ENCODE measurements around the gene NPM1.
A peak's percentile ranks its signal among the peaks of the same experiment; 100 is the strongest.
"Not testable (repeated sequence)": the region's sequence is repeated elsewhere in the genome, so short reads cannot be mapped to it uniquely, and the experiment has no call there.

Gene NPM1, protein sequence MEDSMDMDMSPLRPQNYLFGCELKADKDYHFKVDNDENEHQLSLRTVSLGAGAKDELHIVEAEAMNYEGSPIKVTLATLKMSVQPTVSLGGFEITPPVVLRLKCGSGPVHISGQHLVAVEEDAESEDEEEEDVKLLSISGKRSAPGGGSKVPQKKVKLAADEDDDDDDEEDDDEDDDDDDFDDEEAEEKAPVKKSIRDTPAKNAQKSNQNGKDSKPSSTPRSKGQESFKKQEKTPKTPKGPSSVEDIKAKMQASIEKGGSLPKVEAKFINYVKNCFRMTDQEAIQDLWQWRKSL

DNA sequence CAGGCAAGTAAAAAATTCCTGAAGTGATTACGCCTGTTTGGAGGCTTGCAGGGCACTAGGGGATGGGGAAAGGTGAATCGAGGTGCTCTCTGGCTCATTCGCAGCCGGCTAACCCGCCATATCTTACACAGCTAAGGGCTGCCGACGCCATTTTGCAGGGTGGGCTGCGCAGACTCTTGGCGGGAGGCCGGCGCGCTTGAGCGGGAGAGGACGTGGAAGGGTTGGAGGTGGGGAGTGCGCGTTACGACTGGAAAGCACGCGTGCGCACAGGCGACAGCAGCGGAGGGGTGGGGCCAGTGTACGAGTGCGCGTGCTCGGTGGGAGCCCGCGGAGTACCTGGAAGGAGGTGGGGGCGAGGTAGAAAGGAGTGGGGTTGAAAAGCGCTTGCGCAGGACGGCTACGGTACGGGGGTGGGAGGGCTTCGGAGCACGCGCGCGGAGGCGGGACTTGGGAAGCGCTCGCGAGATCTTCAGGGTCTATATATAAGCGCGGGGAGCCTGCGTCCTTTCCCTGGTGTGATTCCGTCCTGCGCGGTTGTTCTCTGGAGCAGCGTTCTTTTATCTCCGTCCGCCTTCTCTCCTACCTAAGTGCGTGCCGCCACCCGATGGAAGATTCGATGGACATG is at the start of gene NPM1:
NPM1 (plus strand) TSS at position 505 of the 625 bp plus-strand sequence; CDS start at position 605, 100 bp downstream.
- DNase-seq (ENCODE audit: low read depth): peak; percentile 99

DNA sequence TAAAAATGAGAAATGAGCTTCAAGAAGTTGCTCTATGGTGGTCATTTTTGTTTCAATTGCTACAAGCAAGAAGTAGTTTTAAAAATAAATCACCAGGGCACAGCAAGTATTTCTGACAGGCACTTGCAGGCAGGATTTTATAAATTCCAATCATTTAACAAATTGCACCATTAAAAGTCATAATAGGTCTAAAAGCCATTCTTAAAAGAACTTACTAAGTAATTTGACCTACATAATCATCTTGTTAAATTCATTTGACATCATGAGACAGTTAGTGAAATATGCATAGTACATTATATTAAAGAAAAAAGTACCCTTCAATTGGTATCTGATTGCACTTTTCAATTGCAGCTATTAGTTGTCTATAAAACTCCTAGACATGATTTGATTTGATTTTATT is 47.6 kb upstream of the NPM1 start:
- no peak for DNase-seq (ENCODE audit: low read depth)

DNA sequence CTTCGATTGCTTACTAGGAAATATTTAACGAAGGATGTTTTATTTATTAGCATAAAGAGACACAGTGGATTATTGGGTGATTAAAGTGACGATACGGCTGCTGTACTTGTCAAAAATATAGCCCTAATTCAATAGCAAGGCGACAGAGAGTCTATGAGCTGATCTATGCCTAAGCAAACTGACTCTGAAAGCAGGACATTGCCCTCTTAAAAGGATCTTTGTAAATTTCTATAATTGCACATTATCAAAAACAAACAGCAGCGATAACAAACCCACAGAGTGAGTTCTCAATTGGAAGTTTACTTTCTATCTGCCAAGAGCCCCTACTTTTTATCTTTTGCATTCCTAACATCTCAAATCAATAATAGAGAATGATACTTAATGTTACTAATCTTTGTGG is 47.2 kb upstream of the NPM1 start:
- DNase-seq (ENCODE audit: low read depth): no peak

DNA sequence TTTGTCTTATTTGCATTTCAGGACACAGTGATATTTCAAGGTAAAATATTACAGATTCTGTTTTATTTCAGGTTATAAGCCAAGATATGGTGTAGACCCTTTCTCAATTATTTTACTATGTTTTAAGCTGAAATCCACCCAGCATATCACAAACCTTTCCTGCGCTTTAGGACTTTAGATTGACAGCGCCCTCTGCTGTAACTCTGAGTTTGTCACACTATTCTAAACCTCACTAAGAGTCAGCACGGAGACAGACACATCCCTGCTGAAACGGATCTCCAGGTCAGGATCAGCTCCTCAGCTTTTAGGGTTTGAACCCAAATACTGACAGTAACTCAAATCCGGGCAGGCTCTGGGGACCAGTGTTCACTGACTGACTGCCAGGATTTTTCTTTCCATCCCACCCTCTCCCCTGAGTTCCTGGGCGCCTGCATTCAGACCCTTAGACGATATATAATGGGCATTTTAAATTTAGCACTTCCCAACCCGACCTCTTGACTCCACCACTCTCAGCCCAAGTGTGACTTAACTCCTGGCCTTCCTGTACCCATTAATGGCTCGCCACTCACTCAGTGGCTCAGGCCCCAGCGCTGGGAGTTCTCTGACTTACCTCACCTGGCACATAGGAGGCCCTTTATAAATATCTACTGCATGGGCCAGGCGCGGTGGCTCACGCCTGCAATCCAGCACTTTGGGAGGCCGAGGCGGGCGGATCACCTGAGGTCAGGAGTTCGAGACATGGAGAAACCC is 45.1 kb upstream of the NPM1 start:
- peak; percentile 75 for DNase-seq (ENCODE audit: low read depth)

DNA sequence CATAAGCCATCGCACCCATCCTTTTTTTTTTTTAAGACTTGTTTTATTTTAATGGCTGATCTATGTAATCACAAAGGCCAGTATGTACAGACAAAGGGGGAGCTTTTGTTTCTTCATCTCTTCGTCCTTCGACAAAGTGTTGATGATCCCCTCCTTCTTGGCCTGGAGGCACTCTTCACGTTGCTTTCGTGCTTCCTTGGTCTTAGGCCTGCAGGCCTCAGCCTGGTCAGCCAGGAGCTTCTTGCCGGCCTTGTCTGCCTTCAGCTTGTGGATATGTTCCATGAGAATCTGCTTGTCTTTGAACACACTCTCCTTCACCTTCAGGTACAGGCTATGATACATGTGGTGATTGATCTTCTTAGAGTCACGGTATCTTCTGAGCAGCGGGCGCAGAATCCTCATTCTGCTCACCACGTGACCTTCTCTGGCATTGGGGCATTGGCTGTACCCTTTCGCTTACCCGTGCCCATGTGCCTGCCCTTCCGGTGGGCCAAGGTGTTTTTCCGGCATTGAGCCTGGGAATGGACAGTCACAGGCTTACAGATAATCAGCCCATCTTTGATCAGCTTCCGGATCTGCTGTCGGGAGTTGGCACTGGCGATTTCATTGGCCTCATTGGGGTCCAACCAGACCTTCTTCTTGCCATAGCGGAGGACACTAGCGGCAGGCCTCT is 42.6 kb upstream of the NPM1 start:
- no peak for DNase-seq (ENCODE audit: low read depth)

DNA sequence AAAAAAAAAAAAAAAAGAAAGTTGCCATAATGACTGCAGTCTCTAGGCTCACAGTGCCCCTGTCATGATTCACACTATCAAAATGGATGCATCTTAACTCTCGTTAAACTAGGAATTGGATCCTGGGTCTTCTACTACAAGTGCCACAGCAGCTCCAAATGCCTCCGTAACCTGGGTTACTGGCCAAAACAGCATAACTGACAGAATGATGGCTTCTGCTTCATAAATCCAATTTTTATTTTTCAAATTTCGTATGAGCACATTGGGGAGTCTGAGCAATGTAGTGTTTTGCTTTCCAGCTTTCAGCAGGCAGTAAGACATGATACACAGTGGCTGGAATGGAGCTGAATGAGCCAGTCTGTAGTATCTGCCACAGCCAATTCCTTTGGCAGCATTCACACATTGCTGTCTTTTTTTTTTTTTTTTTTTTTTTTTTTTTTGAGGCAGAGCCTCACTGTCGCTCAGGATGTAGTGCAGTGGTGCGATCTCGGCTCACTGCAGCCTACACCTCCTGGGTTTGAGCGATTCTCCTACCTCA is 36.0 kb upstream of the NPM1 start:
- no peak for DNase-seq (ENCODE audit: low read depth)

DNA sequence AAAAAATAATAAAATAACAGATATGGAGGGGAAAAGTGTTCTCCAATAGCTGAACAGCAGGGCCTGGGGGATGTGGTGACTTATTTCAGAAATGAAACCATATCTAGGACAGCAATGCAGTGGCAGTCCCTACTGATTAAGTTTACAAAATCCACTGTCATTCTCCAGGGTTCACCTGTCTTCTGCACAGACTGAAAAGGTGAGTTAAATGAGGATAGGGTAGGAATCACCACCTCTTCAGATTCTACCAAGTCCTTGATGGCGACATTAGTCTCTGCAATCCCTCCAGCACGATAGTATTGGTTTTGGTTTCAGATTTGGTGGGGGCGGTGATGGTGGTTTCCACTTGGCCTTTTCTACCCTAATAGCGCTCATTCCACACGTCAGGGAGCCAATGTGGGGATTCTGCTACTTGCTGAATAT is 32.3 kb upstream of the NPM1 start:
- DNase-seq (ENCODE audit: low read depth): no peak

DNA sequence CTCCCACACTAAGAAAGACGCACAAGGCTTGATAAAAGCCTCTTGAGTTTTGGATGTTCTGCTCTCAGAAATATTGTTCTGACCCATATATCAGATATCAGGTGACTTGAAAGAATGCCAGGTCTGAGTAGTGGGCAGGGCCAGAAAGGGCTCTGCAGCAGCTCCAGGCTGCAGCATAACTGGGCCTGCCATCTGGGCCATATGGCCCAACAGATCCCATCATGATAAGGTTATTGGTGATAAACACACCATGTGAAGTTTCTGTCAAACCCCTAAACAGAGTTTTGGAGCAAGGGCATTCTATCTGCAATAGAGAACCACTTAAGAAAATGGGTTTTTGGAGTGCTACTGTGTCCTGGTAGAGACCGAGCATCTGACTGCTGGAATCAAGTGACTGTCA is 29.8 kb upstream of the NPM1 start:
- DNase-seq (ENCODE audit: low read depth): no peak

DNA sequence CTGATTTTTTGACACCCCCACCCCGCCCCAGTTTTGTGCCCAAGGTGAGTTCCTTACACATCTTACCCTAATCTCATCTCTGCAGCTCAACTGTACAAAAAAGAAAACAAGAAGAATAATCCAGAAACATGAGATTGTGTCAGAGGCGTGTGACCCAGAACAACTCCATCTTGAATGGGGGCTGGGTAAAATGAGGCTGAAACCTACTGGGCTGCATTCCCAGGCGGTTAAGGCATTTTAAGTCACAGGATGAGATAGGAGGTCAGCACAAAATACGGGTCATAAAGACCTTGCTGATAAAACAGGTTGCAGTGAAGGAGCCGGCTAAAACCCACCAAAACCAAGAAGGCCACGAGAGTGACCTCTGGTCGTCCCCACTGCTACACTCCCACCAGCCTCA is 26.5 kb upstream of the NPM1 start:
- DNase-seq (ENCODE audit: low read depth): not testable (repeated sequence)

DNA sequence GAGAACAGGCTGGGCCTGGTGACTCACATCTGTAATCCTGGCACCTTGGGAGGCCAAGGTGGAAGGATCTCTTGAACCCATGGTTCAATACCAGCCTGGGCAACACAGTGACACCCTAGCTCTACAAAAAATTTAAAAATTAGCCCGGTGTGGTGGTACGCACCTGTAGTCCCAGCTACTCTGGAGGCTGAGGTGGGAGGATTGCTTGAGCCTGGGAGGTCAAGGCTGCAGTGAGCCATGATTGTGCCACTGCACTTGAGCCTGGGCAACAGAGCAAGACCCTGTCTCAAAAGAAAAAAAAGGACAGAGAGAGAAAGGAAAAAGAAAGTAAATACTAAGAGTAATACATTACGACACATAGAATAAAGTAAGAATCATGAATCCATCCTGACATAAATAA is 24.4 kb upstream of the NPM1 start:
- not testable (repeated sequence) for DNase-seq (ENCODE audit: low read depth)

DNA sequence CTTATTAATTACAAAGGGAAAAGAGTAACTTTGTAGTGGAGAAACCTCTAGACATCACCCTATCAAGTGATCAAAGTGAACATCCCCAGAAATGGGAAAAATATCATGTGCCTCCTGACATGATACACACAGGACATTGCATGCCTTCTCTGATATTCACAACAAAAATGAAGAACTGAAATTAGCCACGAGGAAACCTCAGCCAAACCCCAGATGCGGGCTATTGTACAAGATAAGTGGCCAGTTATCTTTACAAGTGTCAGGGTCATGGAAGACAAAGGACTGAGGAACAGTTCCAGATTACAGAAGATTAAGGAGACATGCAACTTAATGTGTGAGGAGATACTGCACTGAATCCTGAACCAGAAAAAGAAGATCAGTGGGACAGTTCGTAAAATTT is 23.8 kb upstream of the NPM1 start:
- no peak for DNase-seq (ENCODE audit: low read depth)

DNA sequence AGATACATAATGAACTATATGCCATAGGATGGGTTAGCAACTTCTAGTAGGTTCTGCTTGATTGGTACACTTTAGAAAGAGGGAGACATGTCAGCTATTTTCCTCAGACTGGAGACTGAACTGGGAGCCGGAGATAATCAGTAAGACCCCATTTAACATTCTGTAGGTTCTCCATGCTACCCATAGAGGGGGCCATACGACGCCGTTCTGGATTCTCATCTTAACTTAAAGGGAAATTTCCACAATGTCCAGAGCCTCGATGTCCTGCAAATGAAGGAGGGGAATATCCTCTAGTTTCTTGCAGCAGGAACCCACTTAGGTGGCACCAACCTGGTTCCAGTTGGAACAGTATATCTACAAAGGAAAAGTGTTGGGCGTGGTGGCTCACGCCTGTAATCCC is 22.3 kb upstream of the NPM1 start:
- DNase-seq (ENCODE audit: low read depth): peak; percentile 66

DNA sequence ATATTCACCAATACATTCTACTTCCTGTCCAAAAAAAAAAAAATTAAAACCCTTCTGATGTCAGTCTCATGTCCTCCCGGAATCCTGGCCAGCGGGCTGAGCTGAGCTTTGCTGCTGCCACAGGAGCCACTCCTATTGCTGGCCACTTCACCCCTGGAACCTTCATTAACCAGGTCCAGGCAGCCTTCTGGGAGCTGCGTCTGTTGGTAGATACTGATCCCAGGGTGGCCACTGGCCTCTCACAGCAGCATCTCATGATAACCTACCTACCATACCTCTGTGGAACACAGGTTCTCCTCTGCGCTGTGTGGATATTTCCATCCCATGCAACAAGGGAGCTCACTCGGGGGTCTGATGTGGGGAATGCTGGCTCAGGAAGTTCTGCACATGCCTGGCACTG is 21.0 kb upstream of the NPM1 start:
- DNase-seq (ENCODE audit: low read depth): no peak

DNA sequence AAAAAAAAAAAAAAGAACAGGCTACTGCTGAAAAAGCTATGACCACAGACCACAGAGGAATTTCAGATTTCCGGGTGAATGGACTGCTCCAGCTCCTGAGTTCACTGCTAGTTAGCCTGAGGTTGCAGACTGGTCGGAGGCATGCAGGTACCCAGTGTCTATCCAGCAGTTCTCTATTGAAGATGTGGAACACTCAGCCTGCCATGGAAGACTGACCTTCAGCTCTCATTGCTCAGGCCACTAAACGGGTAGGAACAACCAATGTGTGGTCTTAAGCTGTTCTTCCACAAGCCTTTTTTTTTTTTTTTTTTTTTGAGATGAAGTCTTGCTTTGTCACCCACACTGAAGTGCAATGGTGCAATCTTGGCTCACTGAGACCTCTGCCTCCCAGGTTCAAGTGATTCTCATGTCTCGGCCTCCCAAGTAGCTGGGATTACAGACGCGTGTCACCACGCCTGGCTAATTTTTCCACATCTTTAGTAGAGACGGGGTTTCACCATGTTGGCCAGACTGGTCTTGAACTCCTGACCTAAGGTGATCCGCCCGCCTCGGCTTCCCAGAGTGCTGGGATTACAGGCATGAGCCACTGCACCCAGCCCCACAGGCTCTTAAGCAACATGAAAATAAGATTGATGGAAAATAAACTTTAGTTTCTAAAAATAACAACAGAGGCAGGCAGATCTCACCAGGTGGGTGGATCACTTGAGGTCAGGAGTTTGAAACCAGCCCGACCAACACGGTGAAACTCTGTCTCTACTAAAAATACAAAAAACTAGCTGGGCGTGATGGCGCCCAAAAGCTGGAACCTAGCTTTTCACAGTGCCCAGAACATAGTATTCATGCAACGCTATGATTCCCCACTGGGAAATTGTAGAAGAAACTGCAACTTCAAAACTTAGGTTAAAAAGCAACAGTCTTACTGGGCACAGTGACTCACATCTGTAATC is 20.0 kb upstream of the NPM1 start:
- peak; percentile 88 for DNase-seq (ENCODE audit: low read depth)

DNA sequence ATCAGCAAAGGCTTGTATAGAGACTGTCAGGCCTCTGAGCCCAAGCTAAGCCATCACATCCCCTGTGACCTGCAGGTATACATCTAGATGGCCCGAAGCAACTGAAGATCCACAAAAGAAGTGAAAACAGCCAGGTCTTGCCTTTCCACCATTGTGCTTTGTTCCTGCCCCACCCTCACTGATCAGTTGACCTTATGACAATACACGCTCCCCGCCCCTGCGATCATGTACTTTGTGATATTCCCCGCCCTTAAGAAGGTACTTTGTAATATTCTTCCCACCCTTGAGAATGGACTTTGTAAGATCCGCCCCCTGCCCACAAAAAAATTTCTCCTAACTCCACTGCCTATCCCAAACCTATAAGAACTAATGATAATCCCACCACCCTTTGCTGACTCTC is 18.6 kb upstream of the NPM1 start:
- DNase-seq (ENCODE audit: low read depth): no peak

DNA sequence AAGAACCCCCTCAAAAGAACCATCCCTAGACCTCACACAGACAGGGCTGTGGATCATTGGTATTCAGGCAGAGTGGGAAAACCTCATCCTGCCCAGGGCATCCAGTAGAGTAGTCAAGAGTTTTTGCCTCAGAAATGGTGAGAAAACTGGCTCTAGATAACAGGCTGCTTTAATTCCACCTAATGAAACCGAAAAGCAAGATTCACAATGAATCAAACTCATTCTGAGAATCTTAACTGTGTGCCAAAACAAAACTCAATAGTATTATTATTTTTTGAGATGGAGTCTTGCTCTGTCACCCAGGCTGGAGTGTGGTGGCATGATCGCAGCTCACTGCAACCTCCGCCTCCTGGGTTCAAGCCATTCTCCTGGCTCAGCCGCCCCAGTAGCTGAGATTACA is 17.8 kb upstream of the NPM1 start:
- DNase-seq (ENCODE audit: low read depth): no peak

DNA sequence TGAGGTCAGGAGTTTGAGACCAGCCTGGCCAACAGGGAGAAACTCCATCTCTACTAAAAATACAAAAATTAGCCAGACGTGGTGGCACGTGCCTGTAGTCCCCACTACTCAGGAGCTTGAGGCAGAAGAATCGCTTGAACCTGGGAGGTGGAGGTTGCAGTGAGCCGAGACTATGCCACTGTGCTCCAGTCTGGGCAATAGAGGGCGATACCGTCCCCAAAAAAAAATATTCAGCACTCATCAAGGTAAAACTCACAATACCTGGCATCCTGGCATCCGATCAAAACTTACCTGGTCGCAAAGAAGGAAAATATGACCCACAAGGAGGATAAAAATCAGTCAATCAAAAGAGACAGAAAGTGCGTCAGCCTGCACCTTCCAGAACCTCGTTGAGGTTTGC is 16.8 kb upstream of the NPM1 start:
- DNase-seq (ENCODE audit: low read depth): not testable (repeated sequence)

DNA sequence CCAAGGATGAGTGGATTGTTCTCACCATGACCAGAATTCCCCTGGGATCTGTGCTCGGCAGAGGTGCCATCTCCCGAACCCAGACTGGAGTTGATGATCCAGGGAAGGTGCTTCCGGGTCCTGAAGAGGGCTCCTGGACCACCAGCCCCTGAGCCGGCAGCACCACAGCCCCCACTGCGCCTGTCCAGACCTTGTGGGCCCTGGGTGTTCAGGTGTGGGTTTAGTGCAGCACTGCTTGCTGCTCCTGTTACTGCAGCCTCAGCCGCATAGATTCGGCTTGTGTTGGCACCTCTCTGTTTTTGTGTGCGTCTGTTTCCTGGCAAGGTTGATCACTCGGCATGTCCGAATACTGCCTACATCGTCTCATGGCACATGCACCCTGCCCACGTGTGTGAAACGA is 16.3 kb upstream of the NPM1 start:
- no peak for DNase-seq (ENCODE audit: low read depth)

DNA sequence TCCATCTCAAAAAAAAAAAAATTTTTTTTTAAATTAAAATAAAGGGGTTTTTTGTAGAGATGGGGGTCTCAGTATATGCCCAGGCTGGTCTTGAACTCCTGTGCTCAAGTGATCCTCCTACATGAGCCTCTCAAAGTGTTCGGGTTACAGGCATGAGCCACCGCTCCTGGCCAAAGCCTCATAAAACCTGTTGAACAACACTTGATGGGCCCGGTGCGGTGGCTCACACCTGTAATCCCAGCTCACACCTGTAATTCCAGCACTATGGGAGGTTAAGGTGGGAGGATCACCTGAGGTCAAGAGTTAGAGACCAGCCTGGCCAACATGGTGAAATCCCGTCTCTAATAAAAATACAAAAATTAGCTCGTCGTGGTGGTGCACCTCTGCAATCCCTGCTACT is 7.7 kb upstream of the NPM1 start:
- DNase-seq (ENCODE audit: low read depth): no peak

DNA sequence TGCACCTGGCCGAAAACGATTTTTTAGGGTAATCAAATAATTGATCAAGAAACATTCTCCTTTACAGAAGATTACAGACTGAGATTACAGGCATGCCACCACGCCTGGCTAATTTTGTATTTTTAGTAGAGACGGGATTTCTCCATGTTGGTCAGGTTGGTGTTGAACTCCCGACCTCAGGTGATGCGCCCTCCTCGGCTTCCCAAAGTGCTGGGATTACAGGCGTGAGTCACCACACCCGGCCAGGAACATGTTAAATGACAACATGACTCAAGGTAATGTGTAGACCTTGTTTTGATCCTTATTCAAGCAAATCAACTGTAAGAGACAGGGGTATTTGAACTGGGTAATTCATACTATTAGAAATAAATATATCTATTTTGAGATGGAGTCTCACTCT is 3.2 kb upstream of the NPM1 start:
- DNase-seq (ENCODE audit: low read depth): not testable (repeated sequence)

DNA sequence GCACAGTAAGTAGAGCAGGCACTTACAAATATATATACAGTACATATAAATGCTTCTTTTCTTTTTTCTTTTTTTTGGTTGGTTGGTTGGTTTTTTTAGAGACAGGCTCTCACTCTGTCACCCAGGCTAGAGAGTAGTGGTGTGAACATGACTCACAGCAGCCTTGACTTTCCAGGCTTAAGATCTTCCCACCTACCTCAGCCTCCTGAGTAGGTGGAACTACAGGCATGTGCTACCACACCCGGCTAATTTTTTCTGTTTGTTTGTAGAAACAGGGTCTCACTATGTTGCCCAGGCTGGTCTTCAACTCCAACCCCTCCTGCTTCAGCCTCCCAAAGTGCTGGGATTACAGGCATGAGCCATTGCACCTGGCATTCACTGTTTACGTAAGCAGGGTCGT is 2.6 kb upstream of the NPM1 start:
- peak; percentile 61 for DNase-seq (ENCODE audit: low read depth)
